Measurements from ENCODE around the gene UPK3A. TPM values are rescaled to one million over a fixed set of nuclear protein-coding genes. Genes with fewer than 3 reads are reported as not detected.

Gene UPK3A
- total and polyA plus RNA-seq, 10 of the 15 experiments (the other 5 are each of a cell fraction or from before 2014, with no cell fraction given) = not detected

GRCh38 chr22:45317551-45318167, 32.9 kb downstream of the UPK3A start (continued):
- TF ChIP-seq REST (IDR thresholded peaks at IDR 0.05; ENCODE audit: low read depth, low read length) (no peak), NFYA (IDR thresholded peaks at IDR 0.05; ENCODE audit: borderline replicate concordance, low read depth, low read length) (no peak), SMARCA5 (IDR thresholded peaks at IDR 0.05) (peak; percentile 48; the same call in 1 of the 2 replicates)

GRCh38 chr22:45318168-45318557, 33.4 kb downstream of the UPK3A start:
- peak overlapping the region; percentile 87 for H3K27ac ChIP-seq (ENCODE audit: control insufficient read depth, insufficient read depth)
- ChIA-PET RAD21 (ENCODE audit: unreplicated experiment) (interaction anchor here (1.2 to 1.7 kb wide), 2 partner anchors 10 to 78 kb away, joined by 3 to 4 read pairs; no protein-coding TSS in a partner anchor), POLR2A (no interaction called here), CTCF (interaction anchor here (0.7 kb wide), 1 partner anchor 54 kb away, joined by 3 read pairs; no protein-coding TSS in a partner anchor), SMC1A (ENCODE audit: uncharacterized antibody, unreplicated experiment) (interaction anchor here (1.2 to 2.0 kb wide), 4 partner anchors 9 to 70 kb away, joined by 3 to 6 read pairs (median 5); partner anchors contain the start of gene FAM118A)
- DNase-seq (ENCODE audit: low read depth, low spot score) (peak; percentile 68), ATAC-seq (peak; percentile 78), FAIRE-seq (peak; percentile 96)
- BruUV-seq (replicated peaks) = no TSS peak
- no peak overlapping the region; the same call in 1 of the 2 replicates for H3K9ac ChIP-seq (ENCODE audit: control insufficient read depth, insufficient read depth, low read length)
- no peaks in the 10 kb centered on the region for H3K27me3 ChIP-seq (replicated peaks in 1 of 2; ENCODE audit: control insufficient read depth in 2 of 2, insufficient read depth in 2 of 2, low read length in 1 of 2)
- WGBS (ENCODE audit: insufficient coverage, insufficient replicate concordance, low lambda C conversion rate, missing lambda C conversion rate) = under 1% methylated on average over 8 of the region's 8 CpGs
- intact Hi-C loops (cut with micrococcal nuclease; ENCODE audit: unreplicated experiment) = loop anchor here (5.0 kb wide), 1 partner anchor 36 kb away; the partner anchor contains the start of gene UPK3A
- no peaks in the 10 kb centered on the region for H3K9me3 ChIP-seq (replicated peaks; ENCODE audit: control insufficient read depth, insufficient read depth, low read length)
- H3K36me3 ChIP-seq (ENCODE audit: control insufficient read depth in 2 of 2, insufficient read depth in 2 of 2, low read length in 1 of 2) = peaks cover 1 to 3% of the 10 kb centered on the region in 2 experiments; a peak in 2 of 4 replicates
- peaks cover 3% of the 10 kb centered on the region; the same call in 1 of the 2 replicates for H4K20me1 ChIP-seq (ENCODE audit: control insufficient read depth, insufficient read depth)
- H2AFZ ChIP-seq (ENCODE audit: control insufficient read depth, low read depth, low read length) = peak overlapping the region; percentile 31
- H3K4me2 ChIP-seq (ENCODE audit: control insufficient read depth, insufficient read depth) = peak overlapping the region; percentile 60
- peaks cover 14% of the 10 kb centered on the region for H3K79me2 ChIP-seq (ENCODE audit: control insufficient read depth, insufficient read depth, low read length)
- H3K4me3 ChIP-seq = peak overlapping the region; percentile 4; the same call in 1 of the 2 replicates
- H3K4me1 ChIP-seq (ENCODE audit: control insufficient read depth, insufficient read depth, low read length) = peaks cover 24% of the 10 kb centered on the region
- in situ Hi-C loops (cut with MboI) = no loop called here
- no peak for TF ChIP-seq KAT2A (conservative IDR thresholded peaks at IDR 0.05; ENCODE audit: control insufficient read depth, low read depth, low read length)
- no peak for TF ChIP-seq SREBF2 (IDR thresholded peaks at IDR 0.05; ENCODE audit: low read length)
- no peak for TF ChIP-seq CEBPB (IDR thresholded peaks at IDR 0.05; ENCODE audit: borderline replicate concordance in 1 of 2, low read depth in 2 of 2, low read length in 2 of 2)
- no peak for TF ChIP-seq NFIC (IDR thresholded peaks at IDR 0.05; ENCODE audit: low read depth, low read length)
- TF ChIP-seq ESRRA (IDR thresholded peaks at IDR 0.05; ENCODE audit: low read length) = no peak
- peak; percentile 56 for TF ChIP-seq SMAD1 (IDR thresholded peaks at IDR 0.05; ENCODE audit: low read depth, partially characterized antibody)
- no peak for TF ChIP-seq PML (IDR thresholded peaks at IDR 0.05; ENCODE audit: low read length)
- no peak for TF ChIP-seq CBX5 (IDR thresholded peaks at IDR 0.05; ENCODE audit: low read depth)
- no peak for TF ChIP-seq FOXM1 (IDR thresholded peaks at IDR 0.05; ENCODE audit: low read depth, low read length)
- no peak for TF ChIP-seq ZNF24 (IDR thresholded peaks at IDR 0.05)
- no peak for TF ChIP-seq USF1 (IDR thresholded peaks at IDR 0.05; ENCODE audit: borderline replicate concordance, extremely low read length, insufficient read depth, low read depth, low read length)
- 0 out of 2 replicates have a peak, but pooled peaks have one; percentile 23 for TF ChIP-seq RCOR1 (conservative IDR thresholded peaks at IDR 0.05; ENCODE audit: low read depth, low read length)
- TF ChIP-seq ZNF384 (IDR thresholded peaks at IDR 0.05; ENCODE audit: borderline replicate concordance, low read depth, low read length) = peak; percentile 84
- TF ChIP-seq CREM (IDR thresholded peaks at IDR 0.05; ENCODE audit: low read depth) = peak; percentile 76
- no peak for TF ChIP-seq CHD4 (IDR thresholded peaks at IDR 0.05)
- no peak for TF ChIP-seq HCFC1 (IDR thresholded peaks at IDR 0.05; ENCODE audit: low read length)
- TF ChIP-seq HDAC2 (IDR thresholded peaks at IDR 0.05) = no peak
- peak; percentile 89 for TF ChIP-seq CREB1 (IDR thresholded peaks at IDR 0.05; ENCODE audit: low read depth)
